ENCODE data around the gene BZW1.

DNA sequence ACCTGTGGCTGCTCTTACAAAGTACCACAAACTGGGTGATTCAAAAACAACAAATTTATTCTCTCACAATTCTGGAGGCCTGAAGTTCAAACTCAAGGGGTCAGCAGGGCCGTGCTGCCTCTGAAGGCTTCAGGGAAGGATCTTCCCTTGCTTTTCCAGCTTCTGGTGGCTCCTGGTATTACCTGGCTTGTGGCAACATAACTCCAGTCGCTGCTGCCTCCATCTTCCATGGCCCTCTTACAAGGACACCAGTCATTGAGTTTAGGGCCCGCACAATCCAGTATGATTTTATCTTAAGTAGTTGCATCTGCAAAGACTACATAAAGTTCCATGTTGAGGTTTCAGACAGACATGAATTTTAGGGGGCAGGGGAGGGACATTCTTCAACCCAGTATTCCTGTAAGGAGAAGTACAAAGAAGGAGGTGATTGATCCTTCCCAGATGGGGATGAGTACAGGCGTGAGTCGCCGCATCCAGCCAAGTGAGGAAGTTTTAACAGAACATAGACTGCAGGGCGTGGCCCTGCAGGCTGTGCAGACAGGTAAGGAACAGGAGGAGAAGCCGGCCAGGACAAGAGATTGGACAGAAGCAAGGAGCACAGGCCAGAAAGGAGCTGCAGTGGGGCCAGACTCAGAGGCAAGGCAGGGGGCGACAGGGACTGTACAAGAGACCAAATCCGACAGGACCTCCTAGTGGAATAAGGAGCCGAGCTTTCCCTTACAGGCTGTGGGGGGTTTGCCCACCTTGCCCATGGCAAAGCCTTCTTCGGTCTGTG is 44.4 kb upstream of the BZW1 start:
- TF ChIP-seq, protein P1, sequence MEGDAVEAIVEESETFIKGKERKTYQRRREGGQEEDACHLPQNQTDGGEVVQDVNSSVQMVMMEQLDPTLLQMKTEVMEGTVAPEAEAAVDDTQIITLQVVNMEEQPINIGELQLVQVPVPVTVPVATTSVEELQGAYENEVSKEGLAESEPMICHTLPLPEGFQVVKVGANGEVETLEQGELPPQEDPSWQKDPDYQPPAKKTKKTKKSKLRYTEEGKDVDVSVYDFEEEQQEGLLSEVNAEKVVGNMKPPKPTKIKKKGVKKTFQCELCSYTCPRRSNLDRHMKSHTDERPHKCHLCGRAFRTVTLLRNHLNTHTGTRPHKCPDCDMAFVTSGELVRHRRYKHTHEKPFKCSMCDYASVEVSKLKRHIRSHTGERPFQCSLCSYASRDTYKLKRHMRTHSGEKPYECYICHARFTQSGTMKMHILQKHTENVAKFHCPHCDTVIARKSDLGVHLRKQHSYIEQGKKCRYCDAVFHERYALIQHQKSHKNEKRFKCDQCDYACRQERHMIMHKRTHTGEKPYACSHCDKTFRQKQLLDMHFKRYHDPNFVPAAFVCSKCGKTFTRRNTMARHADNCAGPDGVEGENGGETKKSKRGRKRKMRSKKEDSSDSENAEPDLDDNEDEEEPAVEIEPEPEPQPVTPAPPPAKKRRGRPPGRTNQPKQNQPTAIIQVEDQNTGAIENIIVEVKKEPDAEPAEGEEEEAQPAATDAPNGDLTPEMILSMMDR (IDR thresholded peaks at IDR 0.05; ENCODE audit: low read depth, low read length): no peak
- TF ChIP-seq POLR2A (IDR thresholded peaks at IDR 0.05; ENCODE audit: extremely low read depth, insufficient read length): no peak

Measured in NB4 (cell line).